Uterine smooth muscle cell (primary cell): ENCODE measurements around the gene GOLIM4. TPM values are rescaled to one million over a fixed set of nuclear protein-coding genes. Genes with fewer than 3 reads are reported as not detected.

Experiments
- total RNA-seq: library from RNA; depleted of rRNA; stranded (reverse); fragments of >200 nt; gene quantifications from 2 replicates; pipeline ENCODE4 v1.2.3, GENCODE V29; 2014

The GOLIM4 gene
- 76.7 and 83.9 TPM in 2 replicates for total RNA-seq

GRCh38 chr3:168095611-168096209 lies at the start of gene GOLIM4:
Gene GOLIM4, minus strand, starts transcription at chr3:168095924. Its CDS starts 639 bp downstream, at chr3:168095285.

